ENCODE measurements around the gene ITPK1. TPM values are rescaled to one million over a fixed set of nuclear protein-coding genes. Genes with fewer than 3 reads are reported as not detected.
A peak's percentile ranks its signal among the peaks of the same experiment; 100 is the strongest.

Gene ITPK1
- polyA plus RNA-seq, 1 of the 3 experiments (the other 2 are of a cell fraction) = 23.2 TPM

DNA sequence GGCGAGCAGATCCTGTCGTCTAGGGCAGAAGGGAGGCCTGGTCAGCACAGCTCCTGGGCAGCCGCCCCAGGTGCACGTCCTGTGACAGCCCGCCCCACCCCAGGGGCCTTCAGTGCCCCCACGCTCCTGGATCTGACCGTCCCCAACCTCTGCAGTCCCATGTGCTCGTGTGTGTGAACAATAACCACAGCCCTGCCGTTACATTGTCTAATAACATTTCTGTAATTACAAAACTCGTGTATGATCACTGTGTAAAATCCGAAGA, 153.0 kb downstream of the ITPK1 start:
- no peak for TF ChIP-seq CHD2 (IDR thresholded peaks at IDR 0.05; ENCODE audit: low read length, partially characterized antibody)
- H3K4me3 ChIP-seq (ENCODE audit: low read depth in 2 of 2, low read length in 1 of 2) = no peak overlapping the region
- no peak overlapping the region for H3K4me2 ChIP-seq
- H3F3A ChIP-seq (replicated peaks; ENCODE audit: insufficient read depth) = no peaks in the 10 kb centered on the region
- H3K36me3 ChIP-seq (replicated peaks in 1 of 2; ENCODE audit: control insufficient read depth in 1 of 2, insufficient read depth in 2 of 2, low read length in 1 of 2) = peaks cover 0 to 4% of the 10 kb centered on the region in 2 experiments
- H3K9me2 ChIP-seq = no peaks in the 10 kb centered on the region
- H4K20me1 ChIP-seq (ENCODE audit: insufficient read depth) = no peaks in the 10 kb centered on the region
- no peaks in the 10 kb centered on the region for H3K9me3 ChIP-seq
- H3K27me3 ChIP-seq (ENCODE audit: insufficient read depth) = no peaks in the 10 kb centered on the region
- no peak for DNase-seq
- ChIA-PET POLR2A (interaction anchor here (1.0 kb wide), 1 partner anchor 45 kb away, joined by 4 read pairs; no protein-coding TSS in a partner anchor), CTCF (interaction anchor here (0.9 to 3.6 kb wide), 6 partner anchors 11 to 276 kb away, joined by 3 to 16 read pairs (median 4); no protein-coding TSS in a partner anchor)
- H3K4me1 ChIP-seq (ENCODE audit: control insufficient read depth in 1 of 2, insufficient read depth in 2 of 2, low read depth in 1 of 2, low read length in 1 of 2) = peaks cover 3 to 72% of the 10 kb centered on the region in 2 experiments; a peak in 3 of 4 replicates
- peak overlapping the region in 1 of 2 experiments; percentile 97; a peak in 2 of 4 replicates for H3K27ac ChIP-seq (ENCODE audit: low read depth in 2 of 2, low read length in 1 of 2)
- H3K79me2 ChIP-seq (ENCODE audit: insufficient read depth) = no peaks in the 10 kb centered on the region
- H3K9ac ChIP-seq = no peak overlapping the region
- WGBS (ENCODE audit: low lambda C conversion rate) = 91% methylated on average over 6 of the region's 11 CpGs
- H2AFZ ChIP-seq (ENCODE audit: low read depth) = no peak overlapping the region

DNA sequence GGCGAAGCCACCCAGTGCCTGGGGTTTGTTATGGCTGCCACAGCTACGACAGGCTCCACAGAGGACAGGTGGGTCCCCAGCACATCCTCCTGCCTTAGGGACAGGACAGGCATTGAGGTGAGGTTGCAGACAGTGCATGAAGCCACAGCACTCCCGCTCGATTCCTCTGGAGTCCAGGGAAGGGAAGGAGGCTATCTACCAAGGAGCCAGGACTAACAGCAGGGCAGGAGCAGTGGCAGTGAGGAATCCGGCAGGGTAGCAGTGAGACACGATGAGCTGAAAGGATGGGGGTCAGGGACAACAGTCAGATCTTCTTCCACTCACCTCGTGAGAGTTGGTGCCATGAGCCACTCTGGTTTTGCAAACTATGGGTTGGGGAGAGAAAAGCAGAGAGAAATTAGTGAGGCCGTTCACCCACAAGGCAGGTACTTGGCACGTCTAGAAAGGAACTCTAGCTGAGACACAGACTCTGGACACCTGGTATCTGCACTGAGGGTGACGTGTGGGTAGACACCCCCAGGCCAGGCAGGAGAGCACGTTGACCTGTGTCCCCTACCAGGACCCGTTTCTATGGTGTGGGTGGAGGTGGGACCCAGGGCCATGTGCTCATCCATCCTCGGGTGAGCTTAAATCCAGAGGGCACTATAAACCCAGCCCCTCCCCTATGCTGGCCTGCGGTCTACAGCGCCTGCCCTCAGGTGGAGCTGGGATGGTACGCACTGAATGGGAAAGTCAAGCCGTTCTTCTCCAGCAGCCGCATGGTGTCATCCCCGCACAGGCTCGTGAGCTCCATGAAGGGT, 153.5 kb downstream of the ITPK1 start:
- Histone ChIP-seq H3F3A (replicated peaks; ENCODE audit: insufficient read depth) (no peaks in the 10 kb centered on the region), H3K4me1 (ENCODE audit: control insufficient read depth in 1 of 2, insufficient read depth in 2 of 2, low read depth in 1 of 2, low read length in 1 of 2) (peaks cover 3 to 78% of the 10 kb centered on the region in 2 experiments; a peak in 3 of 4 replicates), H4K20me1 (ENCODE audit: insufficient read depth) (no peaks in the 10 kb centered on the region), H3K27me3 (ENCODE audit: insufficient read depth) (no peaks in the 10 kb centered on the region), H3K4me3 (ENCODE audit: low read depth in 2 of 2, low read length in 1 of 2) (no peak overlapping the region), H3K27ac (ENCODE audit: low read depth in 2 of 2, low read length in 1 of 2) (peak overlapping the region in 1 of 2 experiments; percentile 97; a peak in 1 of 4 replicates), H3K36me3 (replicated peaks in 1 of 2; ENCODE audit: control insufficient read depth in 1 of 2, insufficient read depth in 2 of 2, low read length in 1 of 2) (peaks cover 0 to 4% of the 10 kb centered on the region in 2 experiments), H3K79me2 (ENCODE audit: insufficient read depth) (no peaks in the 10 kb centered on the region), H2AFZ (ENCODE audit: low read depth) (no peak overlapping the region), H3K9ac (no peak overlapping the region), H3K4me2 (no peak overlapping the region), H3K9me3 (no peaks in the 10 kb centered on the region), H3K9me2 (no peaks in the 10 kb centered on the region)
- ChIA-PET CTCF (interaction anchor here (0.8 to 5.2 kb wide), 9 partner anchors 10 to 275 kb away, joined by 3 to 20 read pairs (median 5); no protein-coding TSS in a partner anchor), POLR2A (interaction anchor here (1.0 kb wide), 1 partner anchor 46 kb away, joined by 4 read pairs; no protein-coding TSS in a partner anchor)
- no peak for DNase-seq
- 99% methylated on average over 9 of the region's 20 CpGs for WGBS (ENCODE audit: low lambda C conversion rate)
- TF ChIP-seq FOXM1 (IDR thresholded peaks at IDR 0.05; ENCODE audit: low read depth) (no peak), ELF1 (IDR thresholded peaks at IDR 0.05) (no peak), RXRA (IDR thresholded peaks at IDR 0.05; ENCODE audit: borderline replicate concordance, low read depth) (no peak)
- TF ChIP-seq, protein P1, sequence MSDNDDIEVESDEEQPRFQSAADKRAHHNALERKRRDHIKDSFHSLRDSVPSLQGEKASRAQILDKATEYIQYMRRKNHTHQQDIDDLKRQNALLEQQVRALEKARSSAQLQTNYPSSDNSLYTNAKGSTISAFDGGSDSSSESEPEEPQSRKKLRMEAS (IDR thresholded peaks at IDR 0.05; ENCODE audit: low read depth) = no peak

DNA sequence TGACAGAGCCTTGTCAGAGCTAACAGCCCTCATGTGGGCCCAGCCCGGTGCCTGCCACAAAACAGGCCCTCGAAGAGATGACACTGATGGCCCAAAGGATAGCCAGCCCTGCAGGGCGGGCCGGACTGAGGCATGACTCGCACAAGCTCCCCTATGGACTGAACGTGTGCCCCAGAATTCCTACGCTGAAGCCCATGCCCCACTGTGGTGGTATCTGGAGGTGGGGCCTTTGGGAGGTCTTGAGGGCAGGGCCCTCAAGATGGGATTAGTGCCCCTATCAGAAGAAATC, 154.2 kb downstream of the ITPK1 start:
- no CpG with 5 or more reads among the region's 7 CpGs for WGBS (ENCODE audit: low lambda C conversion rate)
- no peaks in the 10 kb centered on the region for H3K9me3 ChIP-seq

More for the DNA sequence above, 154.2 kb downstream of the ITPK1 start:
- CTCF ChIA-PET = interaction anchor here (1.4 to 5.2 kb wide), 4 partner anchors 10 to 275 kb away, joined by 4 to 20 read pairs (median 10); no protein-coding TSS in a partner anchor
- H3K4me3 ChIP-seq (ENCODE audit: low read depth in 2 of 2, low read length in 1 of 2) = no peak overlapping the region
- no peak for DNase-seq
- no peaks in the 10 kb centered on the region for H3K79me2 ChIP-seq (ENCODE audit: insufficient read depth)
- H3F3A ChIP-seq (replicated peaks; ENCODE audit: insufficient read depth) = no peaks in the 10 kb centered on the region
- no peak for TF ChIP-seq FOXM1 (IDR thresholded peaks at IDR 0.05; ENCODE audit: low read depth)
- TF ChIP-seq, protein P2, sequence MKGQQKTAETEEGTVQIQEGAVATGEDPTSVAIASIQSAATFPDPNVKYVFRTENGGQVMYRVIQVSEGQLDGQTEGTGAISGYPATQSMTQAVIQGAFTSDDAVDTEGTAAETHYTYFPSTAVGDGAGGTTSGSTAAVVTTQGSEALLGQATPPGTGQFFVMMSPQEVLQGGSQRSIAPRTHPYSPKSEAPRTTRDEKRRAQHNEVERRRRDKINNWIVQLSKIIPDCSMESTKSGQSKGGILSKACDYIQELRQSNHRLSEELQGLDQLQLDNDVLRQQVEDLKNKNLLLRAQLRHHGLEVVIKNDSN (IDR thresholded peaks at IDR 0.05; ENCODE audit: borderline replicate concordance, low read depth) = no peak
- TF ChIP-seq EZH2phosphoT487 (IDR thresholded peaks at IDR 0.05; ENCODE audit: borderline replicate concordance, low read depth) = no peak
- no peak for TF ChIP-seq MEF2A (IDR thresholded peaks at IDR 0.05; ENCODE audit: borderline replicate concordance, low read depth)
- TF ChIP-seq, protein P1 (IDR thresholded peaks at IDR 0.05; ENCODE audit: low read depth) = no peak
- TF ChIP-seq RAD21 (IDR thresholded peaks at IDR 0.05; ENCODE audit: low read length) = no peak
- TF ChIP-seq, protein P3, sequence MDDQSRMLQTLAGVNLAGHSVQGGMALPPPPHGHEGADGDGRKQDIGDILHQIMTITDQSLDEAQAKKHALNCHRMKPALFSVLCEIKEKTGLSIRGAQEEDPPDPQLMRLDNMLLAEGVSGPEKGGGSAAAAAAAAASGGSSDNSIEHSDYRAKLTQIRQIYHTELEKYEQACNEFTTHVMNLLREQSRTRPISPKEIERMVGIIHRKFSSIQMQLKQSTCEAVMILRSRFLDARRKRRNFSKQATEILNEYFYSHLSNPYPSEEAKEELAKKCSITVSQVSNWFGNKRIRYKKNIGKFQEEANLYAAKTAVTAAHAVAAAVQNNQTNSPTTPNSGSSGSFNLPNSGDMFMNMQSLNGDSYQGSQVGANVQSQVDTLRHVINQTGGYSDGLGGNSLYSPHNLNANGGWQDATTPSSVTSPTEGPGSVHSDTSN (IDR thresholded peaks at IDR 0.05) = no peak
- no peak for TF ChIP-seq NRF1 (IDR thresholded peaks at IDR 0.05; ENCODE audit: low read depth, low read length)
- TF ChIP-seq RFX5 (IDR thresholded peaks at IDR 0.05; ENCODE audit: low read length) = no peak
- TF ChIP-seq CHD2 (IDR thresholded peaks at IDR 0.05; ENCODE audit: low read length, partially characterized antibody) = no peak
- TF ChIP-seq TAF1 (IDR thresholded peaks at IDR 0.05; ENCODE audit: borderline replicate concordance, low read depth, low read length) = no peak
- POLR2A ChIA-PET = no interaction called here
- H3K4me2 ChIP-seq = no peak overlapping the region; the same call in 1 of the 2 replicates
- no peak overlapping the region for H3K9ac ChIP-seq
- H3K9me2 ChIP-seq = no peaks in the 10 kb centered on the region
- no peak overlapping the region for H2AFZ ChIP-seq (ENCODE audit: low read depth)
- H3K36me3 ChIP-seq (replicated peaks in 1 of 2; ENCODE audit: control insufficient read depth in 1 of 2, insufficient read depth in 2 of 2, low read length in 1 of 2) = peaks cover 0 to 4% of the 10 kb centered on the region in 2 experiments
- no peaks in the 10 kb centered on the region for H4K20me1 ChIP-seq (ENCODE audit: insufficient read depth)
- no peaks in the 10 kb centered on the region for H3K27me3 ChIP-seq (ENCODE audit: insufficient read depth)
- peak overlapping the region in 1 of 2 experiments; percentile 97; a peak in 1 of 4 replicates for H3K27ac ChIP-seq (ENCODE audit: low read depth in 2 of 2, low read length in 1 of 2)
- H3K4me1 ChIP-seq (ENCODE audit: control insufficient read depth in 1 of 2, insufficient read depth in 2 of 2, low read depth in 1 of 2, low read length in 1 of 2) = peaks cover 3 to 83% of the 10 kb centered on the region in 2 experiments; a peak in 3 of 4 replicates

Data from SK-N-SH (cell line).